EH (cell line): ENCODE data around the gene LDLRAD4.

Experiments
- DNase-seq: peaks from one replicate; pipeline ENCODE4 v3.0.0-alpha.2; 2015; ENCODE audit warnings: low read depth

LDLRAD4 gene

GRCh38 chr18:13449651-13450050, 231.1 kb downstream of the LDLRAD4 start:
- no peak for DNase-seq

GRCh38 chr18:13450289-13451212, 232.0 kb downstream of the LDLRAD4 start:
- no peak for DNase-seq

GRCh38 chr18:13451213-13451540, 232.6 kb downstream of the LDLRAD4 start:
- DNase-seq = no peak

GRCh38 chr18:13451661-13452387, 233.3 kb downstream of the LDLRAD4 start:
- DNase-seq = no peak

GRCh38 chr18:13452388-13452811, 233.8 kb downstream of the LDLRAD4 start:
- DNase-seq = peak; percentile 80

- no peak for DNase-seq
These were observed 234.5 kb downstream of the LDLRAD4 start for GRCh38 chr18:13452871-13453680.

- DNase-seq = peak; percentile 46
These were observed 235.2 kb downstream of the LDLRAD4 start for GRCh38 chr18:13453714-13454113.

GRCh38 chr18:13454363-13455150, 236.0 kb downstream of the LDLRAD4 start:
- DNase-seq = no peak

- DNase-seq = no peak
These were observed 236.9 kb downstream of the LDLRAD4 start for GRCh38 chr18:13455471-13455870.

GRCh38 chr18:13455960-13456481, 237.5 kb downstream of the LDLRAD4 start:
- no peak for DNase-seq

- no peak for DNase-seq
These were observed 238.2 kb downstream of the LDLRAD4 start for GRCh38 chr18:13456736-13457271.

- DNase-seq = no peak
These were observed 238.8 kb downstream of the LDLRAD4 start for GRCh38 chr18:13457327-13457726.

- DNase-seq = no peak
These were observed 242.4 kb downstream of the LDLRAD4 start for GRCh38 chr18:13460946-13461345.

GRCh38 chr18:13461469-13461868, 242.9 kb downstream of the LDLRAD4 start:
- peak; percentile 13 for DNase-seq

GRCh38 chr18:13461936-13462335, 243.4 kb downstream of the LDLRAD4 start:
- DNase-seq = no peak

GRCh38 chr18:13462686-13463085, 244.1 kb downstream of the LDLRAD4 start:
- no peak for DNase-seq

- DNase-seq = no peak
These were observed 245.1 kb downstream of the LDLRAD4 start for GRCh38 chr18:13463526-13464210.

- no peak for DNase-seq
These were observed 246.0 kb downstream of the LDLRAD4 start for GRCh38 chr18:13464432-13465123.

GRCh38 chr18:13465124-13465446, 246.5 kb downstream of the LDLRAD4 start:
- DNase-seq = no peak

GRCh38 chr18:13465476-13465875, 246.9 kb downstream of the LDLRAD4 start:
- no peak for DNase-seq
